Measurements from ENCODE around the gene BABAM2.
A peak's percentile ranks its signal among the peaks of the same experiment; 100 is the strongest.
"Not testable (repeated sequence)": the region's sequence is repeated elsewhere in the genome, so short reads cannot be mapped to it uniquely, and the experiment has no call there.

BABAM2 gene

DNA sequence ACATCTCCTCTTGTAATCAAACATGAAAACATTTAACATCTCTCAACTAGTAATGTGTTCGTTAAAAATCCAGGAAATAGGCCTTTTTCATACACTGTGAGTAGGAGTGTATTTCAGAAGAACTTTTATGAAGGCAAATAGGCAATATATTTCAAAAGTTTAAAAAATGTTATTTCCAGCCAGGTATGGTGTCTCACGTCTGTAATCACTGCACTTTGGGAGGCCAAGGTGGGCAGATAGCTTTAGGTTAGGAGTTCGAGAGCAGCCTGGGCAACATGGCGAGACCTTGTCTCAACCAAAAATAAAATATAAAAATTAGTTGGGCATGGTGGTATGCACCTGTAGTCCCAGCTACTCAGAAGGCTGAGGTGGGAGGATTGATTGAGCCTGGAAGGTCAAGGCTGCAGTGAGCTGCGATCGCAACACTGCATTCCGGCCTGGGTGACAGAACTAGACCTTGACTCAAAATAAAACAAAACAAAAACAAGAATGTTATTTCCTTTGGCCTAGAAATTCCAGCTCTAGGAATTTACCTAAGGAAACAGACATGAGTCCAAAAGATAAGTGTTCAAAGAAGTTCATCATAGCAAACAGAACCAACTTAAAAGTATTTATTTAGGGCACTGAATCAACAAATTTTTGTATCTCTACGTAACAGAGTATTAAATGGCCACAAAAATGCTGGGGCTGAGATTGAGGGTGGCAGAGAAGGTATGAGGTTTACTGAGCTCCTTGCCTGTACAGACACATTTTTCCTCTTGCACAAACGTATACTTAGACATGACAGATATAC, 15.2 kb upstream of the BABAM2 start:
- Histone ChIP-seq H3K4me1 (ENCODE audit: control insufficient read depth in 1 of 2, insufficient read depth in 2 of 2, low read length in 2 of 2) (no peaks in the 10 kb centered on the region), H3K4me3 (ENCODE audit: low read depth in 1 of 2, low read length in 2 of 2) (no peak overlapping the region), H3K36me3 (ENCODE audit: control insufficient read depth in 1 of 2, insufficient read depth in 2 of 2, low read length in 2 of 2) (no peaks in the 10 kb centered on the region), H3K9me3 (ENCODE audit: control insufficient read depth in 1 of 2, low read length in 2 of 2) (peaks cover 0 to 10% of the 10 kb centered on the region in 2 donors), H3K9ac (ENCODE audit: low read depth in 1 of 2, low read length in 2 of 2) (no peak overlapping the region), H3K27ac (ENCODE audit: low read depth, low read length) (no peak overlapping the region), H3K27me3 (ENCODE audit: control insufficient read depth in 1 of 2, insufficient read depth in 2 of 2, low read length in 2 of 2) (no peaks in the 10 kb centered on the region)

DNA sequence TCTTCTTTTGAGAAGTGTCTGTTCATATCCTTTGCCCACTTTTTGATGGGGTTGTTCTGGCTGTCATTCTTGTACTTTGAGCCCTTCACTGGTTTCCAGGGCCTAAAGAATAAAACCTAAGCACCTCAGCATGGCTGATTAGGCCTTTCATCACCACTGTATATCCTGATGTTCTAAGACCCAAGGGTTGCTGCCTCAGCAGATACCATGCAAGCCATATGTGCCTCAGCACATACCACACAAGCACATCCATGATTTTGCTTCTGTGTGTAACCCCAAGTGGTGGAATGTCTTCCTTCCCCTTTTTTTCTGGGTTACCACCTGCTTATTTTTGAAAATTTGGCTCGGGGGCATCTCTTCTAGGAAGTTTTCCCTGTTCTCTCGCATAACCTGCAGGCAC, 11.7 kb upstream of the BABAM2 start:
- H3K4me3 ChIP-seq (ENCODE audit: low read depth in 1 of 2, low read length in 2 of 2) = no peak overlapping the region
- H3K36me3 ChIP-seq (ENCODE audit: control insufficient read depth in 1 of 2, insufficient read depth in 2 of 2, low read length in 2 of 2) = no peaks in the 10 kb centered on the region
- H3K9ac ChIP-seq (ENCODE audit: low read depth in 1 of 2, low read length in 2 of 2) = no peak overlapping the region
- no peaks in the 10 kb centered on the region for H3K27me3 ChIP-seq (ENCODE audit: control insufficient read depth in 1 of 2, insufficient read depth in 2 of 2, low read length in 2 of 2)
- no peaks in the 10 kb centered on the region for H3K4me1 ChIP-seq (ENCODE audit: control insufficient read depth in 1 of 2, insufficient read depth in 2 of 2, low read length in 2 of 2)
- no peak overlapping the region for H3K27ac ChIP-seq (ENCODE audit: low read depth, low read length)
- peaks cover 5 to 10% of the 10 kb centered on the region in 2 donors for H3K9me3 ChIP-seq (ENCODE audit: control insufficient read depth in 1 of 2, low read length in 2 of 2)

DNA sequence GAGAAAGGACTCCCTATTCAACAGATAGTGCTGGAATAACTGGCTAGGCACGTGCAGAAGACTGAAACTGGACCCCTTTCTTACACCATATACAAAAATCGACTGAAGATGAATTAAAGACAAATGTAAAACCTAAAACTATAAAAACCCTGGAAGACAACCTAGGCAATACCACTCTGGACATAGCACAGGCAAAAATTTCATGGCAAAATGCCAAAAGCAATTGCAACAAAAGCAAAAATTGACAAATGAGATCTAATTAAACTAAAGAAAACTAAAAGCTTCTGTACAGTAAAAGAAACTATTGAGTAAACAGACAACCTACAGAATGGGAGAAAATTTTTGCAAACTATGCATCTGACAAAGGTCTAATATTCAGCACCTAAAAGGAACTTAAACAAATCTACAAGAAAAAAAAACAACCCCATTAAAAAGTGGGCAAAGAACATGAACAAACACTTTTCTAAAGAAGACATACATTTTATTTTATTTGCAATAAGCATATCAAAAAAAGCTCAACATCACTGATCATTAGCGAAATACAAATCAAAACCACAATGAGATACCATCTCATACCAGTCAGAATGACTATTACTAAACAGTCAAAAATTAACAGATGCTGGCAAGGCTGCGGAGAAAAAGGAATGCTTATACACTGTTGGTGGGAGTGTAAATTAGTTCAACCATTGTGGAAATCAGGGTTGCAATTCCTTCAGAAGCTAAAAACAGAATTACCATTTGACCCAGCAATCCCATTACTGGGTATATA, 8.5 kb upstream of the BABAM2 start:
- H3K27me3 ChIP-seq (ENCODE audit: control insufficient read depth in 1 of 2, insufficient read depth in 2 of 2, low read length in 2 of 2); H3K4me3 ChIP-seq (ENCODE audit: low read depth in 1 of 2, low read length in 2 of 2); H3K27ac ChIP-seq (ENCODE audit: low read depth, low read length); H3K4me1 ChIP-seq (ENCODE audit: control insufficient read depth in 1 of 2, insufficient read depth in 2 of 2, low read length in 2 of 2); H3K9ac ChIP-seq (ENCODE audit: low read depth in 1 of 2, low read length in 2 of 2); H3K9me3 ChIP-seq (ENCODE audit: control insufficient read depth in 1 of 2, low read length in 2 of 2); H3K36me3 ChIP-seq (ENCODE audit: control insufficient read depth in 1 of 2, insufficient read depth in 2 of 2, low read length in 2 of 2): not testable (repeated sequence)

DNA sequence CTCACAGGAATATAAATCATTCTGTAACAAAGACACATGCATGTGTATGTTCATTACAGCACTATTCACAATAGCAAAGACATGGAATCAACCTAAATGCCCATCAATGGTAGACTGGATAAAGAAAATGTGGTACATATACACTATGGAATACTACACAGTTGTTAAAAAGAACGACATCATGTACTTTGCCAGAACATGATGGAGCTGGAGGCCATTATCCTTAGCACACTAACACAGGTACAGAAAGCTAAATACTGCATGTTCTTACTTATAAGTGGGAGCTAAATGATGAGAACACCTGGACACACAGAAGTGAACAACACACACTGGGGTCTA, 8.0 kb upstream of the BABAM2 start:
- not testable (repeated sequence) for H3K36me3 ChIP-seq (ENCODE audit: control insufficient read depth in 1 of 2, insufficient read depth in 2 of 2, low read length in 2 of 2); H3K4me1 ChIP-seq (ENCODE audit: control insufficient read depth in 1 of 2, insufficient read depth in 2 of 2, low read length in 2 of 2); H3K9me3 ChIP-seq (ENCODE audit: control insufficient read depth in 1 of 2, low read length in 2 of 2); H3K27ac ChIP-seq (ENCODE audit: low read depth, low read length); H3K9ac ChIP-seq (ENCODE audit: low read depth in 1 of 2, low read length in 2 of 2); H3K27me3 ChIP-seq (ENCODE audit: control insufficient read depth in 1 of 2, insufficient read depth in 2 of 2, low read length in 2 of 2); H3K4me3 ChIP-seq (ENCODE audit: low read depth in 1 of 2, low read length in 2 of 2)

DNA sequence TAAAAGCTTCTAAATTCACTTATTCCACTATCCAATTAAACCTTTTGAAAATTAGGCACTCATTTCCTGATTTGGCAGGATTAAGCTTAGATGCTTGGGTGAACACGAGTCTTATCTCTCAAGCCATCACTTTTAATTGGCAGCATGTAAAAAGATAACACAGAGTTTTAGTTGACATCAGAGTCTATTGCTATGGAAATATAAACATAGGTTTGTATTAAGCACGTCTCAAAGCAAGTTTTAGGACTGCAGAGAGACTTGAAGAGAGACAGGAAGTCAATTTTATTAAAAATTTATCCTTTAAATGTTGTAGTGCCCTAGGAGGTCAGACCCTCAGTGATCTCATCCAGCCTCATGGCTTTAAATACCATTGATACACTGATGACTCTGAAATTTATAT, 5.9 kb upstream of the BABAM2 start:
- Histone ChIP-seq H3K27me3 (ENCODE audit: control insufficient read depth in 1 of 2, insufficient read depth in 2 of 2, low read length in 2 of 2) (no peaks in the 10 kb centered on the region), H3K4me3 (ENCODE audit: low read depth in 1 of 2, low read length in 2 of 2) (no peak overlapping the region), H3K9ac (ENCODE audit: low read depth in 1 of 2, low read length in 2 of 2) (no peak overlapping the region), H3K9me3 (ENCODE audit: control insufficient read depth in 1 of 2, low read length in 2 of 2) (peaks cover 0 to 5% of the 10 kb centered on the region in 2 donors), H3K27ac (ENCODE audit: low read depth, low read length) (no peak overlapping the region), H3K36me3 (ENCODE audit: control insufficient read depth in 1 of 2, insufficient read depth in 2 of 2, low read length in 2 of 2) (no peaks in the 10 kb centered on the region), H3K4me1 (ENCODE audit: control insufficient read depth in 1 of 2, insufficient read depth in 2 of 2, low read length in 2 of 2) (peaks cover 4 to 5% of the 10 kb centered on the region in 2 donors)

DNA sequence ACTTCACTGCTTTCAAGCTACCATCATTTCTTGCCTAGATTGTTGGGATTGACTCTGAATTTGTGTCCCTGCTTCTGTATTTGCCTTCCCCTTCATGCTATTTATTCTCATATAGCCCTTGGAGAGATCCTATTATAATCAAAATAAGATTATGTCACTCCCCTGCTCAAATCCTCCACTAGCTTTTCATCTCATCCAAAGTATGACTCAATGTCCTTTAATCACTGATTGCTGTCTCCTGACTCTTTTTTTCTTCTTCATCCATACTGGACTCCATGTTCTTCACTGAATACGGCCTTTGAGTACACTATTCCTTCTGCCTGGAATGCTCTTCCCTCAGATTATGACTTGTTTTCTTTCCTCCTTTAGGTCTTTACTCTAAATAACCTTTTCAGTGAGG, 5.3 kb upstream of the BABAM2 start:
- peaks cover 4 to 10% of the 10 kb centered on the region in 2 donors for H3K4me1 ChIP-seq (ENCODE audit: control insufficient read depth in 1 of 2, insufficient read depth in 2 of 2, low read length in 2 of 2)
- H3K4me3 ChIP-seq (ENCODE audit: low read depth in 1 of 2, low read length in 2 of 2) = no peak overlapping the region
- no peak overlapping the region for H3K9ac ChIP-seq (ENCODE audit: low read depth in 1 of 2, low read length in 2 of 2)
- no peak overlapping the region for H3K27ac ChIP-seq (ENCODE audit: low read depth, low read length)
- peaks cover 0 to 5% of the 10 kb centered on the region in 2 donors for H3K9me3 ChIP-seq (ENCODE audit: control insufficient read depth in 1 of 2, low read length in 2 of 2)
- H3K27me3 ChIP-seq (ENCODE audit: control insufficient read depth in 1 of 2, insufficient read depth in 2 of 2, low read length in 2 of 2) = no peaks in the 10 kb centered on the region
- H3K36me3 ChIP-seq (ENCODE audit: control insufficient read depth in 1 of 2, insufficient read depth in 2 of 2, low read length in 2 of 2) = no peaks in the 10 kb centered on the region

DNA sequence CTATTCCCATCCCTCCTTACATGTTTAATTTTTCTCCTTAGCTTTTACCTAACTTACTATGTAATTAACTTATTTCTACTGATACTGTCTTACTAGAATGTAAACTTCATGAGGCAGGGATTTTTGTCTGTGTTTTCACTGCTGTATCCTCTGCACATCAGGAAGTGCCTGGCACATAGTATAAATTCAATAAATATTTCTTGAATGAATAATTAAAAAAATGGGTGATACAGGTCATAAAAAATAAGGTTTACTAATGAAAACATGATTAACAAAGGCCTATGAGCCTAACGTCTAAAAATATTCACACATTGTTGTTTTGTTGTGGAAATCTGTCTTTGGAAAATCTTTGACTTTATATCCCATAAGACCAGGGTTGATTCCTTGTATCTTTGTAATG, 4.9 kb upstream of the BABAM2 start:
- no peak overlapping the region for H3K9ac ChIP-seq (ENCODE audit: low read depth in 1 of 2, low read length in 2 of 2)
- peaks cover 4 to 10% of the 10 kb centered on the region in 2 donors for H3K4me1 ChIP-seq (ENCODE audit: control insufficient read depth in 1 of 2, insufficient read depth in 2 of 2, low read length in 2 of 2)
- H3K27me3 ChIP-seq (ENCODE audit: control insufficient read depth in 1 of 2, insufficient read depth in 2 of 2, low read length in 2 of 2) = no peaks in the 10 kb centered on the region
- no peak overlapping the region for H3K4me3 ChIP-seq (ENCODE audit: low read depth in 1 of 2, low read length in 2 of 2)
- no peaks in the 10 kb centered on the region for H3K36me3 ChIP-seq (ENCODE audit: control insufficient read depth in 1 of 2, insufficient read depth in 2 of 2, low read length in 2 of 2)
- H3K9me3 ChIP-seq (ENCODE audit: control insufficient read depth in 1 of 2, low read length in 2 of 2) = peaks cover 0 to 5% of the 10 kb centered on the region in 2 donors
- H3K27ac ChIP-seq (ENCODE audit: low read depth, low read length) = no peak overlapping the region

DNA sequence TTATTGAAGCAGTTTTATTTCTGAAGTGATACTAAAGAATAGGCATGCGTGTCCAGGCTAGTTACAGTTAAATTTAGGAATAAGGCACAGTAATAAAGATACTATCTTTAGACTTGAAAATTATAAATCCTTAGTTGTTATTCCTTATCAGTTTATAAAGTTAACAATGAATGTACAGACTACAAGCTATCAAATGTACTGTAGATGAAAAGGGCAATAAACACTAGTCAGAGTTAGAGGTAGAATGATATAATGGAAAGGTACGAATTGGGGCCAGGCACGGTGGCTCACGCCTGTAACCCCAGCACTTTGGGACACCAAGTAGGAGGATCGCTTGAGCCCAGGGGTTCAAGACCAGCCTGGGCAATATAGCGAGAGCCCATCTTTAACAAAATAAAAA, 4.2 kb upstream of the BABAM2 start:
- peaks cover 0 to 5% of the 10 kb centered on the region in 2 donors for H3K9me3 ChIP-seq (ENCODE audit: control insufficient read depth in 1 of 2, low read length in 2 of 2)
- no peaks in the 10 kb centered on the region for H3K27me3 ChIP-seq (ENCODE audit: control insufficient read depth in 1 of 2, insufficient read depth in 2 of 2, low read length in 2 of 2)
- H3K9ac ChIP-seq (ENCODE audit: low read depth in 1 of 2, low read length in 2 of 2) = no peak overlapping the region
- H3K4me3 ChIP-seq (ENCODE audit: low read depth in 1 of 2, low read length in 2 of 2) = no peak overlapping the region
- H3K27ac ChIP-seq (ENCODE audit: low read depth, low read length) = no peak overlapping the region
- H3K36me3 ChIP-seq (ENCODE audit: control insufficient read depth in 1 of 2, insufficient read depth in 2 of 2, low read length in 2 of 2) = no peaks in the 10 kb centered on the region
- H3K4me1 ChIP-seq (ENCODE audit: control insufficient read depth in 1 of 2, insufficient read depth in 2 of 2, low read length in 2 of 2) = peaks cover 7 to 13% of the 10 kb centered on the region in 2 donors

DNA sequence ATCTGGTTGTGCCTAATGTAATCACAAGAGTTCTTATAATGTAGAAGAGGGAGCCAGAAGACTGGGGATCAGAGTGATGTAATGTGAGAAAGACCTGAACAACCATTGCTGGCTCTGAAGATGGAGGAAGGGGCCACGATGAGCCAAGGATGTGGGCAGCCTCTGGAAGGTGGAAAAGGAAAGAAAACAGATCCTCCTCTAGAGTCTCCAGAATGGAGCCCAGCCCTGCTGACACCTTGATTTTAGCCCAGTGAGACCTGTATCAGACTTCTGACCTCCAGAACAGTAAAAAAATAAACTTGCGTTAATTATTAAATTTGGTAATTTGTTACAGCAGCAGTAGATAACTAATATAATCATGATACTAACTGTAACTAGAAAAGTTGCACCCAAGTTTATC, 3.4 kb upstream of the BABAM2 start:
- H3K27me3 ChIP-seq (ENCODE audit: control insufficient read depth in 1 of 2, insufficient read depth in 2 of 2, low read length in 2 of 2) = no peaks in the 10 kb centered on the region
- peaks cover 15 to 18% of the 10 kb centered on the region in 2 donors for H3K4me1 ChIP-seq (ENCODE audit: control insufficient read depth in 1 of 2, insufficient read depth in 2 of 2, low read length in 2 of 2)
- no peak overlapping the region for H3K9ac ChIP-seq (ENCODE audit: low read depth in 1 of 2, low read length in 2 of 2)
- no peaks in the 10 kb centered on the region for H3K36me3 ChIP-seq (ENCODE audit: control insufficient read depth in 1 of 2, insufficient read depth in 2 of 2, low read length in 2 of 2)
- no peak overlapping the region for H3K27ac ChIP-seq (ENCODE audit: low read depth, low read length)
- H3K4me3 ChIP-seq (ENCODE audit: low read depth in 1 of 2, low read length in 2 of 2) = peak overlapping the region in 1 of 2 donors; percentile 18
- peaks cover 0 to 5% of the 10 kb centered on the region in 2 donors for H3K9me3 ChIP-seq (ENCODE audit: control insufficient read depth in 1 of 2, low read length in 2 of 2)

DNA sequence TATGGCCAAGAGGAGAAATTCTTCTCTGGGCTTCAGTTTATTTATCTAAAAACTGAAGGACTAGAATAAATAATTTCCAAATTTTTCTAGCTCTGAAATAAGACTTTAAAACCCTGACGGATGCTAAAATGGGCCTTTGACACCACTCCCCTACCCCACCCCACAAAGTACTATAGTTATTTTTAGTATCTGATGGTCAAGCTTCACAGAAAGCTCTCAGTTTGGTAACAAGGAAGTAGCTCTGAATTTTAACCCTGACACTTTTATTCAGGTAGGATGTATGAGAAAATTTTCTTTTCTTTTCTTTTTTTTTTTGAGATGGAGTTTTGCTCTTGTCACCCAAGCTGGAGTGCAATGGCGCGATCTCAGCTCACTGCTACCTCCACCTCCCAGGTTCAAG, 2.7 kb upstream of the BABAM2 start:
- Histone ChIP-seq H3K36me3 (ENCODE audit: control insufficient read depth in 1 of 2, insufficient read depth in 2 of 2, low read length in 2 of 2) (no peaks in the 10 kb centered on the region), H3K9me3 (ENCODE audit: control insufficient read depth in 1 of 2, low read length in 2 of 2) (no peaks in the 10 kb centered on the region), H3K4me3 (ENCODE audit: low read depth in 1 of 2, low read length in 2 of 2) (no peak overlapping the region), H3K9ac (ENCODE audit: low read depth in 1 of 2, low read length in 2 of 2) (no peak overlapping the region), H3K27me3 (ENCODE audit: control insufficient read depth in 1 of 2, insufficient read depth in 2 of 2, low read length in 2 of 2) (no peaks in the 10 kb centered on the region), H3K27ac (ENCODE audit: low read depth, low read length) (no peak overlapping the region), H3K4me1 (ENCODE audit: control insufficient read depth in 1 of 2, insufficient read depth in 2 of 2, low read length in 2 of 2) (peaks cover 18 to 20% of the 10 kb centered on the region in 2 donors)
